ENCODE data around the gene ELFN2. TPM values are rescaled to one million over a fixed set of nuclear protein-coding genes. Genes with fewer than 3 reads are reported as not detected.

ELFN2 gene
- polyA plus RNA-seq, 1 donor from 2014 or later: 4.4 TPM

DNA sequence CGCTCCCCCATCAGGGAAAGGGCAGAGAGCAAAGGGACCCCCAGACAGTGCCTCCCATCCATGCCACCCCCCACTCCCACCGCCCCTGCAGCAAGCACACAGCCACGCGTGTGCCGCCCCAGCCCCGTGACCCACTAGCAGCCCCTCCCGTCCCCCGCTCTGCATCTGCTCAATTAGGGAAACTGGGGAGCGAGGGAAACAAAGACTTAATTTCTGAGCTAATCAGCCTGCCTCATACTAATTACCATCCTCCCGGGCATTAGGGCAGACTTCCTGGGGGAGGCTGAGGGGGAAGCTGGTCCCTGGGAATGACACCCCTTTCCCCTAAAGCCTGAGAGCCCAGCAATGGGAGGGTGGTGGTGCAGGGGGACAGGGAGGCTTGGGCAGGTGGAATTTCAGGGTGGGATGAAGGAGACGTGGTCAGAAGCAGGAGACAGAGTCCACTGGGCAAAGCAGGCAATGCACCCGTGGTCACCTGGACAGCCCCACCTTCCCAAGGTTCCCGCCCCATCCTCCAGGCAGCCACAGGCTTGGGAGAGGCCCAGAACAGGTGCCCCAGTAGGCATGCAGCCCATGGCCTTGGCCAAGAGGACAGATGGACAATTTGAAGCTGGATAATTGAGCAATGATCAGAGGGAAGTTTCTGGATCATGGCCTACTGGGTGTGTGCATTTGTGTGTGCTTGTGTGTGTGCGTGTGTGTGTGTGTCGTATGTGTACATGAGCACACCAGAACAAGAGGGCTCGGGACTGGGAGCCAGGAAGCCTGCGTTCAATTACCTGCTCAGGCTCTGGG is 20.6 kb downstream of the ELFN2 start:
- Histone ChIP-seq H4K20me1 (ENCODE audit: insufficient read depth) (no peaks in the 10 kb centered on the region), H3K79me2 (replicated peaks; ENCODE audit: insufficient read depth, low read length) (no peaks in the 10 kb centered on the region), H3K27ac (ENCODE audit: low read length) (no peak overlapping the region), H3K9me2 (ENCODE audit: insufficient read depth, low read length) (no peaks in the 10 kb centered on the region), H3K4me3 (ENCODE audit: low read length) (no peak overlapping the region), H3K4me2 (ENCODE audit: low read length) (no peak overlapping the region), H3K9me3 (ENCODE audit: low read length) (no peaks in the 10 kb centered on the region), H3K9ac (ENCODE audit: low read length) (no peak overlapping the region), H3F3A (ENCODE audit: insufficient read depth, low read length, poor library complexity, severe bottlenecking) (no peaks in the 10 kb centered on the region), H3K36me3 (ENCODE audit: insufficient read depth, low read length) (no peaks in the 10 kb centered on the region), H3K27me3 (ENCODE audit: insufficient read depth, low read depth, low read length) (no peaks in the 10 kb centered on the region), H2AFZ (ENCODE audit: low read depth, low read length) (no peak overlapping the region)
- TF ChIP-seq POLR2AphosphoS5 (IDR thresholded peaks at IDR 0.05): no peak
- TF ChIP-seq, protein P1, sequence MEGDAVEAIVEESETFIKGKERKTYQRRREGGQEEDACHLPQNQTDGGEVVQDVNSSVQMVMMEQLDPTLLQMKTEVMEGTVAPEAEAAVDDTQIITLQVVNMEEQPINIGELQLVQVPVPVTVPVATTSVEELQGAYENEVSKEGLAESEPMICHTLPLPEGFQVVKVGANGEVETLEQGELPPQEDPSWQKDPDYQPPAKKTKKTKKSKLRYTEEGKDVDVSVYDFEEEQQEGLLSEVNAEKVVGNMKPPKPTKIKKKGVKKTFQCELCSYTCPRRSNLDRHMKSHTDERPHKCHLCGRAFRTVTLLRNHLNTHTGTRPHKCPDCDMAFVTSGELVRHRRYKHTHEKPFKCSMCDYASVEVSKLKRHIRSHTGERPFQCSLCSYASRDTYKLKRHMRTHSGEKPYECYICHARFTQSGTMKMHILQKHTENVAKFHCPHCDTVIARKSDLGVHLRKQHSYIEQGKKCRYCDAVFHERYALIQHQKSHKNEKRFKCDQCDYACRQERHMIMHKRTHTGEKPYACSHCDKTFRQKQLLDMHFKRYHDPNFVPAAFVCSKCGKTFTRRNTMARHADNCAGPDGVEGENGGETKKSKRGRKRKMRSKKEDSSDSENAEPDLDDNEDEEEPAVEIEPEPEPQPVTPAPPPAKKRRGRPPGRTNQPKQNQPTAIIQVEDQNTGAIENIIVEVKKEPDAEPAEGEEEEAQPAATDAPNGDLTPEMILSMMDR (IDR thresholded peaks at IDR 0.05; ENCODE audit: poor library complexity, severe bottlenecking): no peak
- TF ChIP-seq EP300 (conservative IDR thresholded peaks at IDR 0.05; ENCODE audit: poor library complexity, severe bottlenecking): no peak
- TF ChIP-seq, protein P2, sequence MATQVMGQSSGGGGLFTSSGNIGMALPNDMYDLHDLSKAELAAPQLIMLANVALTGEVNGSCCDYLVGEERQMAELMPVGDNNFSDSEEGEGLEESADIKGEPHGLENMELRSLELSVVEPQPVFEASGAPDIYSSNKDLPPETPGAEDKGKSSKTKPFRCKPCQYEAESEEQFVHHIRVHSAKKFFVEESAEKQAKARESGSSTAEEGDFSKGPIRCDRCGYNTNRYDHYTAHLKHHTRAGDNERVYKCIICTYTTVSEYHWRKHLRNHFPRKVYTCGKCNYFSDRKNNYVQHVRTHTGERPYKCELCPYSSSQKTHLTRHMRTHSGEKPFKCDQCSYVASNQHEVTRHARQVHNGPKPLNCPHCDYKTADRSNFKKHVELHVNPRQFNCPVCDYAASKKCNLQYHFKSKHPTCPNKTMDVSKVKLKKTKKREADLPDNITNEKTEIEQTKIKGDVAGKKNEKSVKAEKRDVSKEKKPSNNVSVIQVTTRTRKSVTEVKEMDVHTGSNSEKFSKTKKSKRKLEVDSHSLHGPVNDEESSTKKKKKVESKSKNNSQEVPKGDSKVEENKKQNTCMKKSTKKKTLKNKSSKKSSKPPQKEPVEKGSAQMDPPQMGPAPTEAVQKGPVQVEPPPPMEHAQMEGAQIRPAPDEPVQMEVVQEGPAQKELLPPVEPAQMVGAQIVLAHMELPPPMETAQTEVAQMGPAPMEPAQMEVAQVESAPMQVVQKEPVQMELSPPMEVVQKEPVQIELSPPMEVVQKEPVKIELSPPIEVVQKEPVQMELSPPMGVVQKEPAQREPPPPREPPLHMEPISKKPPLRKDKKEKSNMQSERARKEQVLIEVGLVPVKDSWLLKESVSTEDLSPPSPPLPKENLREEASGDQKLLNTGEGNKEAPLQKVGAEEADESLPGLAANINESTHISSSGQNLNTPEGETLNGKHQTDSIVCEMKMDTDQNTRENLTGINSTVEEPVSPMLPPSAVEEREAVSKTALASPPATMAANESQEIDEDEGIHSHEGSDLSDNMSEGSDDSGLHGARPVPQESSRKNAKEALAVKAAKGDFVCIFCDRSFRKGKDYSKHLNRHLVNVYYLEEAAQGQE (IDR thresholded peaks at IDR 0.05; ENCODE audit: borderline replicate concordance): no peak
- no peak for TF ChIP-seq RAD21 (conservative IDR thresholded peaks at IDR 0.05)
- no peak for TF ChIP-seq MXI1 (conservative IDR thresholded peaks at IDR 0.05; ENCODE audit: poor library complexity, severe bottlenecking)
- TF ChIP-seq TAF1 (IDR thresholded peaks at IDR 0.05; ENCODE audit: low read depth): no peak
- TF ChIP-seq EZH2 (IDR thresholded peaks at IDR 0.05; ENCODE audit: borderline replicate concordance, insufficient read depth, low read length, poor library complexity, severe bottlenecking): no peak
- TF ChIP-seq SMC3 (conservative IDR thresholded peaks at IDR 0.05; ENCODE audit: poor library complexity): no peak

DNA sequence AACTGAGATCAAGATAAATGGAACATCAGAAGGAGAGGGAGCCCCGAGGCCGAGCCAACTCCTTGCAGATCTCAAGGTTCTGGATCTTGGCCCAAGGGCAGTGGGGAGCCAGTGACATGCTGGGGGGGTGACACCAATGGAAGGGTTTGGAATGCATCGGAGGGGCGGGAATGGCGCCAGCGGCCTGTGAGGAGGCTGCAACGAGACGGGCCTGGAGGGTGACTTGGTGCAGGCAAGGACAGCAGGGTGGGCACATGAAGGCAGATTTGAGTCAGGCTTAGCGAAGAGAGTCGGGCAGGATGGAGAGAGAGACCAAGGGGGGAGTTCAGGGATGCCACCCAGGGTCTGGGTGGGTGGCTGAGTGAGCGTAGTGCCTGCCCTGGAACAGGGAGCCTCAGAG is 23.2 kb downstream of the ELFN2 start:
- Histone ChIP-seq H3K27ac (ENCODE audit: low read length) (no peak overlapping the region), H3K9me2 (ENCODE audit: insufficient read depth, low read length) (no peaks in the 10 kb centered on the region), H3K79me2 (replicated peaks; ENCODE audit: insufficient read depth, low read length) (no peaks in the 10 kb centered on the region), H3K27me3 (ENCODE audit: insufficient read depth, low read depth, low read length) (no peaks in the 10 kb centered on the region), H3K4me2 (ENCODE audit: low read length) (no peak overlapping the region), H3K9ac (ENCODE audit: low read length) (no peak overlapping the region), H3K9me3 (ENCODE audit: low read length) (no peaks in the 10 kb centered on the region), H2AFZ (ENCODE audit: low read depth, low read length) (no peak overlapping the region), H3F3A (ENCODE audit: insufficient read depth, low read length, poor library complexity, severe bottlenecking) (no peaks in the 10 kb centered on the region), H3K36me3 (ENCODE audit: insufficient read depth, low read length) (no peaks in the 10 kb centered on the region), H3K4me3 (ENCODE audit: low read length) (no peak overlapping the region), H4K20me1 (ENCODE audit: insufficient read depth) (no peaks in the 10 kb centered on the region)
- no peak for TF ChIP-seq POLR2AphosphoS5 (IDR thresholded peaks at IDR 0.05)
- TF ChIP-seq, protein P1 (IDR thresholded peaks at IDR 0.05; ENCODE audit: poor library complexity, severe bottlenecking): no peak

All from neural cell (in vitro differentiated cells).